Stimulated activated CD8-positive, alpha-beta memory T cell treated with anti-CD3 and anti-CD28 coated beads, Interleukin-15, amount 100 ng/mL, for 48 hours (primary cell): ENCODE results near the gene SHC2.
"Not testable (repeated sequence)": the region's sequence is repeated elsewhere in the genome, so short reads cannot be mapped to it uniquely, and the experiment has no call there.

Experiments used
- DNase-seq, 2 donors: peaks; one replicate each; pipeline ENCODE4 v3.0.0-alpha.2; 2020; ENCODE audit warnings: low read depth in 2 of 2

SHC2 gene

GRCh38 chr19:493391-494170, 32.7 kb upstream of the SHC2 start:
- DNase-seq, result no peak

GRCh38 chr19:492091-492531, 31.3 kb upstream of the SHC2 start:
- no peak for DNase-seq

GRCh38 chr19:491146-491741, 30.4 kb upstream of the SHC2 start:
- DNase-seq, result no peak

DNA sequence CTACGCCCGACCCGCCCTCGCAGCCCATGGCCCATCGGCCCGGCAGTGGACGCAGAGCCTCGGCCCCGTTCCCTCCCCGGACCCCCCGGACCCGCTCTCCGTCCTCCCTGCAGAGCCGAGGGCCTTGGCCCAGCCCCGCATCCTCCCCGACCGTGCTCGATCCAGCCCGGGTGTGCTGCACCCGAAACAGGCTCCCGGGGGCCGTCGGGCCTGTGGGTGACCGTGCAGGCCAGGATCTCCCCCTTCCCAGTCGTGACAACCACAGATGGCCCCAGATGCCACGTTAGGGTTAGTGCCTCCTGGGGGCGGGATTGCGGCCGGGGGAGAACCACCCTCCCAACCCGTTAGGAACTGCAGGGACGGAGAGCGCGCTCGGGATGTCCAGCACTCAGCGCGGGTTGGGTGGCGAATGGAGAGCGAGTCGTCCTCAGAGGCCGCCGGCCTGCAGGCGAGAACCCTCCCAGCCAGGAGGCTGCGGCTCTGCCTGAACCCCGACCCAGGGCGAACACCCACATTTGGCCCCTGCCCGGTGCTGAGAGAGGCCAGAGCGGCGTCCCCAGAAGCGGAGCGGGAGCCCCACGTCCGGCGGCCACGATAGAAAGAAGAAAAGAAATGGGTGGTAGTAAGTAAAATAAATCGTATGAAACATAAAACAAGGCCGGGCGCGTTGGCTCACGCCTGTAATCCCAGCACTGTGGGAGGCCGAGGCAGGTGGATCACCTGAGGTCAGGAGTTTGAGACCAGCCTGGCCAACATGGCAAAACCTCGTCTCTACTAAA, 28.8 kb upstream of the SHC2 start:
- no peak for DNase-seq

- peak; percentile 91 to 92 for DNase-seq
Observed at GRCh38 chr19:488505-489417, 27.9 kb upstream of the SHC2 start.

DNA sequence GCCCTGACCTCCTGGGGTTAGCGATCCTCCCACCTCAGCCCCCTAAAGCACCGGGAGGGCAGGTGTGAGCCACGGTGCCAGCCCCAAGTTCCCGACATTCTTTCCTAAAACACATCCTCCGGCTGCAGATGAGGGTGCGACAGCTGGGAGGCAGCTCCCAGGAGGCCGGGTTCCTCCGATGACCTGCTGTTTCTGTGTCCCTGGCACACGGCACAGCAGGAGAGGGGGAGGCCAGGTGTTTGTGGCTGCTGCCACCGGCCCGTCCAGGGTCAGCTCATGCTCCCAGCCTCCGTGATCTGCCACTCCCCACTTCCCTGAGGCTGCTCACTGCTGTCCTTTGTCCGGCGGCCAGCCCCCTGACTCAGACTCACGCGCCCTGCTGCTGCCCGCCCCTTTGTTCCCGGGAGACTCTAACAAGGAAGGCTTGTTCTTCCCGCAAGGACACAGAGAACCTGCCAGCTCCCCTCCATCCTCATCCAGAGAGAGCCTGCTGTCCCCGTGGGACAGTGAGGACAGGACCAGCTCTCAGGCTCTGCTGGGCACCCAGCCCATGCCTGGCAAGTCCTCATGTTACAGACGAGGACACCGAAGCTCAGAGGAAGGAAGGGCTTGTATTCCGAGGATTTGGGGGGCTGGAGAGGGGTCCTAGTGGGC, 24.9 kb upstream of the SHC2 start:
- DNase-seq, result no peak

DNA sequence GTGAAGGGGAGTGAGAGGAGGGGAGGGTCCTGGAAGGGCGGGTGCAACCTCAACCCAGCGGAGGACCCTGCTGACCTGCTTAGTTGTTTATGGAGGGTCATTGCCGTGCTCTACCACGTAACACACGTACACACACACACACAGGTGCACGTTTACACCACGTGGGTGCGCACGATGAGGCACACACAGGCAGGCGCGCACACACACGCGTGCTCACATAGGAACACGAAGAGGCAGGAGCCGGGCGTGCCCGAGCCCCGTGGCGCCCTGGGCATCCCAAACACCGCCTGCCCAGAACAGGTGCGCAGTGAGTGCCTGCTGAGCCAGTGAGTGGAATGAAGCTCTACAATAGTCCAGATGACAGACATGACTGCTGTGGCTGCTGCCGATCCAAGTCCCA, 24.2 kb upstream of the SHC2 start:
- no peak for DNase-seq

- no peak for DNase-seq
Observed at GRCh38 chr19:484494-484893, 23.7 kb upstream of the SHC2 start.

- no peak for DNase-seq
Observed at GRCh38 chr19:483332-484072, 22.7 kb upstream of the SHC2 start.

DNA sequence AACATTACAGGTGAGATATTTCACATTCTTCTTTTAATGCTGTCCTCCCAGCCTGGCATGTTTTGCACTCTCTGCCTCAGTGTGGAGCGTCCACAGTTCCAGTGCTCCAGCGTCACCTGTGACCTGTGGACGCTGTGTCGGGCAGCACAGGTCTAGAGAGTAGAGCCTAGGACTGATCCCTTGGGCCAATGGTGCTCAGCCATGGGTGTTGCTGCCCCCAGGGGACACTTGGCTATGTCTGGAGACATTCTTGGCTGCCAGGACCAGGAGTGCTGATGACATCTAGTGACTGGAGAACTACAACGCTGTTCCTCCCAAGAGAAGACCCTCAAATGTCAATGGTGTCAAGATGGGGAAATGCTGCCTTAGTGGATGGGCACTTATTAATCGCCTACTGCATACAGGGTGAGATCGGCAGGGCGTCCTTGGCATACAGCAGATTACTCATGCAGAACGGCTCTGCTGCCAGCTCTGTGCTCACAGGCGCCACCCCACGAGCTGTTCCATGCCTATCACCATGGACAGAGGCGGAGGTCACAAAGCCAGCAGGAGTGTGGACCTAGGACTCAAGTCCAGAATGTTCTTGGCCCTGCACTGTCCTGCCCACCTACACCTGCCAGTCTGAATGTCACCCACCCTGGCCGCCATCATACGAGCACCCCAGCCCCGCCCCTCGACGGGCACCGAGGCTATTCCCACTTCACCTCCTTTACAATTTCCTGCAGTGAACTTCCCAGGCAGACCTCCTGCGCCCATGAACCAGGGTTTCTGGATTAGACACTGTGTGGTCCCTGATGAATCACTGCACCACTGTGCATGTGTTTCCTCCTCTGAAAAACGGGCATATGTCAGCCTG, 21.6 kb upstream of the SHC2 start:
- DNase-seq, result no peak

DNA sequence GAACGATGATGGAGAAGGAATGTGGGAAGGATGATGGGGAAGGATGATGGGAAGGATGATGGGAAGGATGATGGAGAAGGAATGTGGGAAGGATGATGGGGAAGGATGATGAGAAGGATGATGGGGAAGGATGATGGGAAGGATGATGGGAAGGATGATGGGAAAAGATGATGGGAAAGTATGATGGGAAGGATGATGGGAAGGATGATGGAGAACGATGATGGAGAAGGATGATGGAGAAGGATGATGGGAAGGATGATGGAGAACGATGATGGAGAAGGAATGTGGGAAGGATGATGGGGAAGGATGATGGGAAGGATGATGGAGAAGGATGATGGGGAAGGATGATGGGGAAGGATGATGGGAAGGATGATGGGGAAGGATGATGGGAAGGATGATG, 20.3 kb upstream of the SHC2 start:
- DNase-seq, result not testable (repeated sequence)

DNA sequence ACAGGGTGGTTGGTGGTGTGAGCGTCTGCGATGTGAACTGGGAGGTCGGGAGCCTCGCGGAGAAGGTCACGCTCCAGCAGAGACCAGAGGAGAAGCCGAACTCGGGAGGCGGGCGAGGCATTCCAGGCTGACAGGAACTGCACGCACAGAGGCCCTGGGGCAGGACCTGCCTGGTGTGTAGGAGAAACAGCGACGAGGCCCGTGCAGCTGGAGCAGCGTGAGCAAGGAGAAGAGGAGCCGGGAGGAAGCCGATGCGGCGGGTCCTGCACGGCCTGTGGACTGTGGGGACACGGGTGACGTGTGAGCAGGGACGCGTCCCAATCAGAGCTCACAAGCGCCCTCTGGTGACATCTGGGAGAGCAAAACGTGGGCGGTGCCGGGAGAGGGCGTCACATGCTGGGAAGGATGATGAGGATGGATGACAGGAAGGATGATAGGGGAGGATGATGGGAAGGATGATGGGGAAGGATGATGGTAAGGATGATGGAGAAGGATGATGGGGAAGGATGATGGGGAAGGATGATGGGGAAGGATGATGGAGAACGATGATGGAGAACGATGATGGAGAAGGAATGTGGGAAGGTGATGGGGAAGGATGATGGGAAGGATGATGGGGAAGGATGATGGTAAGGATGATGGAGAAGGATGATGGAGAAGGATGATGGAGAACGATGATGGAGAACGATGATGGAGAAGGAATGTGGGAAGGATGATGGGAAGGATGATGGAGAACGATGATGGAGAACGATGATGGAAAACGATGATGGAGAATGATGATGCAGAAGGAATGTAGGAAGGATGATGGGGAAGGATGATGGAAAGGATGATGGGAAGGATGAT, 19.4 kb upstream of the SHC2 start:
- peak in 1 of 2 donors; percentile 40 for DNase-seq

- DNase-seq, result no peak
Observed at GRCh38 chr19:478976-479375, 18.1 kb upstream of the SHC2 start.

DNA sequence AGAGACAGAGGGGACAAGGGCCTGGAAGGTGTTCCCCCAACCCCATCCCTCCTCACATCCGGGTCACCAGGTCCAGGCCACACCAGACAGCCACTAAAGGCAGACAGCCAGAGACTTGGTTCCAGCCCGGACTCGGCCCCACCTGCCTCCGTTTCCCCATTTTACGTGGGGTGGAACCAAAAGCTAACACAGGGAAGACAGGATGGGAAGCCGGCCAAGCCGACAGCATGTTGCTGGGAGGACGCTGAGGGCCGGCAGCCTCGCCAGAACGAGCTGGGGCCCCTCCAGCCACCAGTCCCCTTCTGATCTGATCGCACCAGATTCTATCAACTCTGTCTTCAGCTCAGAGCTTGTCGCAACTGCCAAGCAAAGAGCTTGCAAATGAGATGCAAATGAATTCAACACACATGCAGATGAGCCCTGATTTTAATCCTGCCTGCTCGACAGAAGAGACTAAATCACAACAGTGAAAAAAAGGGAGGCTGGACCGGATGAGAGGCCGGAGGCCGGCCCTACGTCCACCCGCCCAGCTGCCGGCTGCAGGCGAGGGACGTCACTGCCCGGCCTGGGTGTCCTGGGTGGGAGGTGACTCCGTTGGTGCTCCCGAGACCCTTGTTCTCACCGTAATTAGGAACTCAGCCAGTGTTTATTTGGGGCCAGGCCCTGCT, 17.5 kb upstream of the SHC2 start:
- no peak for DNase-seq

DNA sequence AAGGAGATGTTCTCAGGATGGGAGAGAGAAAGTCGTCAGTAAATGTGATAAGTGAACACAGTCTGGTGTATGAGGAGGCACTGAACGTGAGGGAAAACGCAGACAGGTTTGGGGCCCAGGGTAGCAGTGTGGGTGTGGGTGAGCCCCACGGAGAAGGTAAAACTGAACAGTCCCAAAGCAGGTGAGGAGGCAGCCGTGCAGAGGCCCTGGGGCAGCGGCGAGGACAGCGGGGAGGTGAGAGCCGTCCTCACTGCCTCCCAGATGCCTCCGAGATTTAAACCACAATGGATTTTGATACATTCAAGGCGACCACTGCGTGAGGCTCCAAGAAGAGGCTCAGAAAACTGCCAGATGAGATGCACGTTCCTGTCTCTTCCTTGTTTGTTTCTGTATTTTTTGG, 14.5 kb upstream of the SHC2 start:
- DNase-seq, result no peak

GRCh38 chr19:474126-475078, 13.6 kb upstream of the SHC2 start:
- no peak for DNase-seq
